ENCODE results near the gene PTP4A1. TPM values are rescaled to one million over a fixed set of nuclear protein-coding genes. Genes with fewer than 3 reads are reported as not detected.
"Not testable (repeated sequence)": the region's sequence is repeated elsewhere in the genome, so short reads cannot be mapped to it uniquely, and the experiment has no call there.

The PTP4A1 gene
- total RNA-seq = 97.3 TPM

- ATAC-seq = peak; percentile 91
Observed at GRCh38 chr6:63572044-63572746, at the start of gene PTP4A1, which contains the start of gene LOC128125822. PTP4A1 (plus strand) TSS chr6:63572480; CDS start chr6:63576881, 4,401 bp downstream. LOC128125822 (plus strand) TSS chr6:63572480.

GRCh38 chr6:63522911-63523287, 49.4 kb upstream of the PTP4A1 start:
- ATAC-seq = not testable (repeated sequence)

GRCh38 chr6:63523630-63524029, 48.6 kb upstream of the PTP4A1 start:
- no peak for ATAC-seq

- ATAC-seq = no peak
Observed at GRCh38 chr6:63525186-63525878, 46.9 kb upstream of the PTP4A1 start.

GRCh38 chr6:63526931-63527330, 45.3 kb upstream of the PTP4A1 start:
- peak; percentile 42 for ATAC-seq

GRCh38 chr6:63527658-63528514, 44.4 kb upstream of the PTP4A1 start:
- ATAC-seq = peak; percentile 98

- ATAC-seq = no peak
Observed at GRCh38 chr6:63529498-63529897, 42.8 kb upstream of the PTP4A1 start.

GRCh38 chr6:63530182-63530581, 42.1 kb upstream of the PTP4A1 start:
- ATAC-seq = no peak

- no peak for ATAC-seq
Observed at GRCh38 chr6:63530991-63531390, 41.3 kb upstream of the PTP4A1 start.

- ATAC-seq = no peak
Observed at GRCh38 chr6:63533026-63533425, 39.3 kb upstream of the PTP4A1 start.

GRCh38 chr6:63533952-63534351, 38.3 kb upstream of the PTP4A1 start:
- ATAC-seq = no peak

GRCh38 chr6:63537201-63537958, 34.9 kb upstream of the PTP4A1 start:
- ATAC-seq = peak; percentile 93

- no peak for ATAC-seq
Observed at GRCh38 chr6:63537959-63538300, 34.4 kb upstream of the PTP4A1 start.

GRCh38 chr6:63538550-63538949, 33.7 kb upstream of the PTP4A1 start:
- no peak for ATAC-seq

GRCh38 chr6:63543001-63543400, 29.3 kb upstream of the PTP4A1 start:
- ATAC-seq = no peak

GRCh38 chr6:63543982-63544381, 28.3 kb upstream of the PTP4A1 start:
- ATAC-seq = no peak

GRCh38 chr6:63546236-63546635, 26.0 kb upstream of the PTP4A1 start:
- no peak for ATAC-seq

- no peak for ATAC-seq
Observed at GRCh38 chr6:63546697-63547096, 25.6 kb upstream of the PTP4A1 start.

- no peak for ATAC-seq
Observed at GRCh38 chr6:63549076-63549475, 23.2 kb upstream of the PTP4A1 start.

- no peak for ATAC-seq
Observed at GRCh38 chr6:63553208-63553607, 19.1 kb upstream of the PTP4A1 start.

GRCh38 chr6:63553900-63554299, 18.4 kb upstream of the PTP4A1 start:
- no peak for ATAC-seq

GRCh38 chr6:63554782-63555181, 17.5 kb upstream of the PTP4A1 start:
- ATAC-seq = no peak

- ATAC-seq = peak; percentile 72
Observed at GRCh38 chr6:63556369-63556768, 15.9 kb upstream of the PTP4A1 start.
